H1 (cell line): ENCODE results near the gene HS3ST3B1. TPM values are rescaled to one million over a fixed set of nuclear protein-coding genes. Genes with fewer than 3 reads are reported as not detected.

Experiments
- CTCF ChIA-PET: fragments of 300-600 bp; sonication (Branson Sonifier 250); formaldehyde crosslinking; loops from one replicate; lab custom pipeline; 2021; ENCODE audit not compliant: partially characterized antibody; lab: Charles Lee
- POLR2A ChIA-PET: fragments of 300-600 bp; sonication (Branson Sonifier 250); formaldehyde crosslinking; loops from one replicate; lab custom pipeline; 2021; ENCODE audit warnings: inconsistent platforms; ENCODE audit not compliant: partially characterized antibody; lab: Charles Lee
- DNase-seq, 2 experiments: peaks; one replicate each; pipeline versions ENCODE4 v3.0.0 to v3.0.0-alpha.2; 2010 to 2022; ENCODE audit warnings: low spot score in 2 of 2, low read depth in 1 of 2, mixed read lengths in 1 of 2
- FAIRE-seq: peaks from 2 replicates; lab custom pipeline; 2011; peaks lifted over from hg19 to GRCh38; lab: Jason Lieb, UNC
- H2AFZ ChIP-seq: 2 replicates; pipeline ENCODE4 v1.8.1; 2012; ENCODE audit warnings: low read length, inconsistent platforms
- H2AK5ac ChIP-seq: 2 replicates; pipeline ENCODE4 v1.6.1; 2013; ENCODE audit warnings: low read depth, low read length
- H2BK120ac ChIP-seq: replicated peaks from 2 replicates; pipeline ENCODE3; 2013; ENCODE audit warnings: low read depth, low read length, inconsistent platforms
- H2BK12ac ChIP-seq: 2 replicates; pipeline ENCODE4 v1.6.1; 2013; ENCODE audit warnings: low read depth, low read length
- H2BK15ac ChIP-seq: 2 replicates; pipeline ENCODE4 v1.6.1; 2013; ENCODE audit warnings: low read length
- H2BK20ac ChIP-seq: 2 replicates; pipeline ENCODE4 v1.6.1; 2013; ENCODE audit warnings: low read length
- H2BK5ac ChIP-seq: 2 replicates; pipeline ENCODE4 v1.6.1; 2013; ENCODE audit warnings: low read depth, low read length
- H3K14ac ChIP-seq: 2 replicates; pipeline ENCODE4 v1.6.1; 2013; ENCODE audit warnings: inconsistent platforms; ENCODE audit not compliant: insufficient read length
- H3K18ac ChIP-seq: 2 replicates; pipeline ENCODE4 v1.6.1; 2013; ENCODE audit warnings: low read length; ENCODE audit errors: extremely low read depth
- H3K23ac ChIP-seq: 2 replicates; pipeline ENCODE4 v1.6.1; 2013; ENCODE audit warnings: inconsistent platforms; ENCODE audit not compliant: insufficient read length
- H3K23me2 ChIP-seq: 2 replicates; pipeline ENCODE4 v1.6.1; 2013; ENCODE audit warnings: low read depth, low read length
- H3K27ac ChIP-seq: 2 replicates; pipeline ENCODE4 v1.6.1; 2011; ENCODE audit warnings: low read depth, low read length, inconsistent platforms
- H3K27me3 ChIP-seq, 4 experiments: replicated peaks in 1 of 4; 1 replicate in 1 of 4; 2 replicates in 3 of 4; pipeline versions ENCODE4 v1.6.1 to v1.8.1; 2011 to 2013; ENCODE audit warnings: low read length in 3 of 4, mild to moderate bottlenecking in 3 of 4, inconsistent platforms in 2 of 4, mixed read lengths in 2 of 4, moderate library complexity in 1 of 4; ENCODE audit not compliant: control insufficient read depth in 3 of 4, insufficient read depth in 3 of 4; ENCODE audit errors: extremely low read depth in 1 of 4
- H3K36me3 ChIP-seq, 4 experiments: 2 replicates each; pipeline versions ENCODE4 v1.6.1 to v1.8.1; 2011 to 2013; ENCODE audit warnings: mild to moderate bottlenecking in 4 of 4, low read length in 3 of 4, moderate library complexity in 2 of 4, control low read depth in 1 of 4, inconsistent platforms in 1 of 4; ENCODE audit not compliant: insufficient read depth in 4 of 4, control insufficient read depth in 2 of 4
- H3K4ac ChIP-seq: replicated peaks from 2 replicates; pipeline ENCODE3; 2013; ENCODE audit warnings: low read length, low read depth, mixed read lengths, inconsistent platforms; ENCODE audit not compliant: insufficient read length
- H3K4me1 ChIP-seq, 4 experiments: replicated peaks in 1 of 4; 1 replicate in 1 of 4; 2 replicates in 3 of 4; pipeline versions ENCODE4 v1.6.1 to v1.8.1; 2011 to 2013; ENCODE audit warnings: low read length in 3 of 4, inconsistent platforms in 2 of 4, mixed read lengths in 1 of 4; ENCODE audit not compliant: insufficient read depth in 4 of 4, control insufficient read depth in 3 of 4
- H3K4me2 ChIP-seq, 2 experiments: 2 replicates each; pipeline versions ENCODE4 v1.6.1 to v1.8.1; 2011 to 2013; ENCODE audit warnings: low read depth in 2 of 2, low read length in 2 of 2, control low read depth in 1 of 2, inconsistent platforms in 1 of 2, mild to moderate bottlenecking in 1 of 2; ENCODE audit not compliant: insufficient read depth in 1 of 2
- H3K4me3 ChIP-seq, 4 experiments: fragments of 200-600, 300-600 bp in 1 of 4; sonication (generic), shearing (Covaris generic), sonication (Bioruptor Twin) in 1 of 4; 2 replicates each; pipeline versions ENCODE4 v1.5.1 to v1.8.1; 2011 to 2016; ENCODE audit warnings: low read length in 4 of 4, low read depth in 3 of 4, control low read depth in 2 of 4, inconsistent platforms in 2 of 4, mild to moderate bottlenecking in 2 of 4, mixed read lengths in 1 of 4, moderate library complexity in 1 of 4; ENCODE audit not compliant: insufficient read depth in 2 of 4; ENCODE audit errors: extremely low read depth in 1 of 4
- H3K56ac ChIP-seq: replicated peaks from 2 replicates; pipeline ENCODE3; 2013; ENCODE audit warnings: low read depth, mild to moderate bottlenecking, mixed read lengths, low read length, inconsistent platforms; ENCODE audit not compliant: insufficient read length
- H3K79me1 ChIP-seq: 2 replicates; pipeline ENCODE4 v1.6.1; 2013; ENCODE audit warnings: low read depth, low read length, control low read depth
- H3K79me2 ChIP-seq, 2 experiments: 2 replicates each; pipeline versions ENCODE4 v1.6.1 to v1.8.1; 2012 to 2013; ENCODE audit warnings: low read length in 2 of 2, mild to moderate bottlenecking in 2 of 2, inconsistent platforms in 1 of 2; ENCODE audit not compliant: insufficient read depth in 2 of 2, control insufficient read depth in 1 of 2
- H3K9ac ChIP-seq, 4 experiments: replicated peaks in 1 of 4; 1 replicate in 1 of 4; 2 replicates in 3 of 4; pipeline versions ENCODE4 v1.6.1 to v1.8.1; 2011 to 2013; ENCODE audit warnings: low read depth in 3 of 4, low read length in 3 of 4, control low read depth in 2 of 4, mild to moderate bottlenecking in 2 of 4, moderate library complexity in 2 of 4, inconsistent platforms in 1 of 4; ENCODE audit errors: extremely low read depth in 1 of 4
- H3K9me3 ChIP-seq, 2 experiments: 2 replicates each; pipeline versions ENCODE4 v1.6.1 to v1.8.1; 2012 to 2013; ENCODE audit warnings: mild to moderate bottlenecking in 2 of 2, moderate library complexity in 2 of 2, control low read depth in 1 of 2, inconsistent platforms in 1 of 2, low read depth in 1 of 2, low read length in 1 of 2, mixed read lengths in 1 of 2; ENCODE audit not compliant: insufficient read depth in 2 of 2
- H4K20me1 ChIP-seq, 2 experiments: replicated peaks in 1 of 2; 2 replicates each; pipeline versions ENCODE3 to v1.8.1; 2011 to 2013; ENCODE audit warnings: inconsistent platforms in 2 of 2, low read length in 2 of 2, mild to moderate bottlenecking in 1 of 2; ENCODE audit not compliant: insufficient read depth in 2 of 2, control insufficient read depth in 1 of 2
- H4K5ac ChIP-seq: 2 replicates; pipeline ENCODE4 v1.6.1; 2013; ENCODE audit warnings: low read length, low read depth, mixed read lengths, inconsistent platforms; ENCODE audit not compliant: insufficient read length
- H4K8ac ChIP-seq: 2 replicates; pipeline ENCODE4 v1.8.0; 2013; ENCODE audit warnings: mild to moderate bottlenecking, moderate library complexity, low read length, inconsistent platforms; ENCODE audit not compliant: insufficient read depth; ENCODE audit errors: extremely low read depth
- H4K91ac ChIP-seq: replicated peaks from 2 replicates; pipeline ENCODE3; 2013; ENCODE audit warnings: low read length, mixed read lengths, inconsistent platforms; ENCODE audit not compliant: insufficient read length
- BRCA1 ChIP-seq: IDR thresholded peaks from 2 replicates; pipeline ENCODE4 v1.6.1; 2012; ENCODE audit warnings: low read depth, low read length, improper control_type of control experiment
- CEBPB ChIP-seq: IDR thresholded peaks from 2 replicates; pipeline ENCODE4 v1.6.1; 2012; ENCODE audit warnings: low read depth, low read length
- GTF2F1 ChIP-seq: IDR thresholded peaks from 2 replicates; pipeline ENCODE4 v1.6.1; 2012; ENCODE audit warnings: low read depth, low read length, improper control_type of control experiment, borderline replicate concordance
- JUN ChIP-seq: IDR thresholded peaks from 2 replicates; pipeline ENCODE4 v1.6.1; 2011; ENCODE audit warnings: low read depth, mild to moderate bottlenecking, improper control_type of control experiment, low read length
- KDM5A ChIP-seq: fragments of 200-600 bp; IDR thresholded peaks from 2 replicates; pipeline ENCODE4 v1.7.1; 2012; ENCODE audit warnings: mild to moderate bottlenecking, low read length, inconsistent platforms, mixed read lengths
- MAFK ChIP-seq: IDR thresholded peaks from 2 replicates; pipeline ENCODE4 v1.6.1; 2012; ENCODE audit warnings: low read depth, mild to moderate bottlenecking, improper control_type of control experiment, low read length
- POU5F1 ChIP-seq: IDR thresholded peaks from 2 replicates; pipeline ENCODE4 v1.6.1; 2011; ENCODE audit warnings: low read depth, mild to moderate bottlenecking, low read length, moderate library complexity
- SP4 ChIP-seq: IDR thresholded peaks from 2 replicates; pipeline ENCODE4 v1.6.1; 2012; ENCODE audit warnings: low read length, inconsistent platforms
- TEAD4 ChIP-seq: IDR thresholded peaks from 2 replicates; pipeline ENCODE4 v1.6.1; 2012; ENCODE audit warnings: low read depth, low read length, inconsistent platforms, mixed read lengths
- ZNF274 ChIP-seq: IDR thresholded peaks from 2 replicates; pipeline ENCODE4 v1.7.0; 2012; ENCODE audit warnings: low read length, borderline replicate concordance; ENCODE audit errors: extremely low read depth
- WGBS, 2 experiments: shearing (Covaris generic) in 1 of 2; methylation state at CpG; one replicate each; pipeline versions ENCODE4 v1.1.6 to v1.1.7; 2013 to 2015; ENCODE audit warnings: low lambda C conversion rate in 2 of 2, mixed read lengths in 2 of 2, inconsistent platforms in 1 of 2, low coverage in 1 of 2, missing lambda C conversion rate in 1 of 2; ENCODE audit not compliant: insufficient replicate concordance in 2 of 2, insufficient coverage in 1 of 2, insufficient read length in 1 of 2; ENCODE audit errors: extremely low coverage in 1 of 2, missing lambda C conversion rate in 1 of 2; 5-methylcytosine and 5-hydroxymethylcytosine counted together
- polyA plus RNA-seq, 7 experiments: library from polyadenylated mRNA; depleted of rRNA in 3 of 7; stranded (reverse) in 5 of 7; unstranded in 2 of 7; fragments of >200 nt in 5 of 7; fragments of 200-250 nt in 2 of 7; gene quantifications; 1 replicate in 5 of 7; 2 replicates in 1 of 7; 4 replicates in 1 of 7; pipeline versions ENCODE4 v1.2.1 to v1.2.3, GENCODE V29; 2011 to 2013; ENCODE audit warnings: missing spikeins in 2 of 7, mixed read lengths in 2 of 7
- total RNA-seq: library from RNA; stranded (reverse); fragmentation: NEBNext Ultra II Directional; extraction: Animal tissue kit (Norgen Biotek cat#: 25700); gene quantifications from 2 replicates; pipeline ENCODE4 v1.2.1, GENCODE V29; 2021

The HS3ST3B1 gene
- total and polyA plus RNA-seq, 2 of the 8 experiments (the other 6 are each of a cell fraction or from before 2014, with no cell fraction given), result 4.7 to 14.4 TPM

DNA sequence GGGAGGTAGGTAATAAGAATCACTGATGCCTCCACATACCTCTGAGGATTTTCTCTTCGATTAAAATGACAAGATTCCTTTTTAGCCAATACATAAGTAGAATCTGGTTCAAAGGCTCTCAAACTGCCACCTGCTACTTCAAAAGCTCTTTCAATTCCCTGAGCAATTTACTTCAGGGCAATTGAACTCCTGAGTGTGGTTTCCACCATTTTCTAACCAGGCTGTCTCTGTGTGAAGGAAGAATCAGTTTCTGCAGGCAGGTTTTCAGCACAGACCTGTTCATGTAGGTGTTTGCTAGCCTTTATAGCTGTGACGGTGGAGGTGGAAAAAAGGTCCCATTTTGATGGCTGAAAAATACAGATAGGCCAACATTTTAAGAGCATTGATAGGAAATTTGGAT is 18.2 kb upstream of the HS3ST3B1 start:
- no peak overlapping the region for H4K8ac ChIP-seq
- DNase-seq (no peak), FAIRE-seq (no peak)
- no peak overlapping the region for H2AK5ac ChIP-seq
- no peak overlapping the region for H2BK15ac ChIP-seq
- H4K20me1 ChIP-seq, result no peaks in the 10 kb centered on the region
- H3K4ac ChIP-seq, result no peak overlapping the region
- H3K4me1 ChIP-seq, result no peaks in the 10 kb centered on the region
- no peak overlapping the region for H4K91ac ChIP-seq
- H2AFZ ChIP-seq, result no peak overlapping the region
- H4K5ac ChIP-seq, result no peak overlapping the region
- H2BK5ac ChIP-seq, result no peak overlapping the region
- no peak overlapping the region for H3K4me3 ChIP-seq
- no peak overlapping the region for H3K18ac ChIP-seq
- H3K23me2 ChIP-seq, result no peaks in the 10 kb centered on the region; the same call in 1 of the 2 replicates
- H3K9me3 ChIP-seq, result no peaks in the 10 kb centered on the region
- no peak overlapping the region for H3K23ac ChIP-seq
- no peak overlapping the region for H3K56ac ChIP-seq
- ChIA-PET POLR2A (no interaction called here), CTCF (interaction anchor here (0.6 kb wide), 1 partner anchor 264 kb away, joined by 3 read pairs; no protein-coding TSS in a partner anchor)
- H3K79me2 ChIP-seq, result no peaks in the 10 kb centered on the region
- no peaks in the 10 kb centered on the region for H3K79me1 ChIP-seq
- no peak overlapping the region for H3K4me2 ChIP-seq
- WGBS, 2 experiments, result 86% methylated on average over 2 of the region's 2 CpGs; no CpG with 5 or more reads in 1 of the 2 experiments
- TF ChIP-seq KDM5A, result no peak
- no peak for TF ChIP-seq BRCA1
- no peak for TF ChIP-seq CEBPB
- TF ChIP-seq POU5F1, result no peak
- TF ChIP-seq JUN, result no peak
- TF ChIP-seq GTF2F1, result no peak
- TF ChIP-seq MAFK, result no peak
- no peak for TF ChIP-seq SP4
- TF ChIP-seq ZNF274, result no peak
- TF ChIP-seq TEAD4, result no peak
- H2BK20ac ChIP-seq, result no peak overlapping the region
- H2BK12ac ChIP-seq, result no peak overlapping the region
- no peak overlapping the region for H3K14ac ChIP-seq
- no peaks in the 10 kb centered on the region for H3K27me3 ChIP-seq
- H3K36me3 ChIP-seq, result no peaks in the 10 kb centered on the region
- H3K27ac ChIP-seq, result no peak overlapping the region
- no peak overlapping the region for H2BK120ac ChIP-seq
- H3K9ac ChIP-seq, result no peak overlapping the region
